Neural progenitor cell (in vitro differentiated cells): ENCODE results near the gene C21orf58.

Source experiments
- CTCF ChIP-seq: fragments of 200-600 bp; sonication (generic); IDR thresholded peaks from 2 replicates; pipeline ENCODE4 v1.5.1; 2017; ENCODE audit warnings: antibody characterized with exemption, mild to moderate bottlenecking
- EZH2 ChIP-seq: fragments of 200-600 bp; sonication (generic); IDR thresholded peaks from 2 replicates; pipeline ENCODE4 v1.6.1; 2017; ENCODE audit warnings: antibody characterized with exemption, mild to moderate bottlenecking, moderate library complexity
- EZH2phosphoT487 ChIP-seq: fragments of 200-600 bp; sonication (generic); IDR thresholded peaks from 2 replicates; pipeline ENCODE4 v1.6.1; 2017; ENCODE audit warnings: antibody characterized with exemption

- TF ChIP-seq CTCF (no peak), EZH2 (no peak), EZH2phosphoT487 (no peak)
Measured at GRCh38 chr21:46265736-46266525, 57.7 kb downstream of the C21orf58 start.
